ENCODE results near the gene SLC6A4. TPM values are rescaled to one million over a fixed set of nuclear protein-coding genes. Genes with fewer than 3 reads are reported as not detected.

The SLC6A4 gene
- total and polyA plus RNA-seq, 10 of the 15 experiments (the other 5 are each of a cell fraction or from before 2014, with no cell fraction given): 5.3 to 20.6 (median 10.1) TPM

DNA sequence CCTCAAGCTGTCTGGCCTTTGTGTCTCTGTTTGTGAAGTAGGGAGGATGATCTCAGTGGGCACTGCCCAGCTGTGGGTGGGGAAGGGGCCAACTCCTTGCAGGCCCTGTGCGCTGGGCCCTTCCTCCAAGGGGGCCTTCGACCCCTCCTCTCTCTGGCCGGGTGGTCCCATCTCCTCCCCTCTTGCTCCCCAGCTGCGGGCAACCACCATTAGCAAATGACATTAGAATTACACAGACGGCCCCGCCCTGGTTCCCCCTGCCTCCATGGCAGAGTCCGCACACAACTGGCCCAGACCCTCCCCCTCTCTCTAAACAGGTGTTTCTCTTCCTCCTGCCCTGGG is 2.5 kb upstream of the SLC6A4 start:
- no peaks in the 10 kb centered on the region for H4K20me1 ChIP-seq (ENCODE audit: control insufficient read depth, insufficient read depth)
- FAIRE-seq (no peak), DNase-seq (ENCODE audit: low read depth, low spot score) (no peak), ATAC-seq (no peak)
- H3K79me2 ChIP-seq (ENCODE audit: control insufficient read depth, insufficient read depth, low read length): no peaks in the 10 kb centered on the region
- H2AFZ ChIP-seq (ENCODE audit: control insufficient read depth, low read depth, low read length): no peak overlapping the region
- peaks cover 29% of the 10 kb centered on the region for H3K4me1 ChIP-seq (ENCODE audit: control insufficient read depth, insufficient read depth, low read length)
- POLR2A ChIA-PET: no interaction called here
- no peak for TF ChIP-seq NR2F1 (conservative IDR thresholded peaks at IDR 0.05)
- no peak for TF ChIP-seq STAT3 (IDR thresholded peaks at IDR 0.05; ENCODE audit: low read depth, low read length)
- no peak for TF ChIP-seq TARDBP (IDR thresholded peaks at IDR 0.05; ENCODE audit: borderline replicate concordance)
- no peak for TF ChIP-seq TCF3 (IDR thresholded peaks at IDR 0.05; ENCODE audit: borderline replicate concordance, insufficient read depth, low read depth, low read length)
- TF ChIP-seq KLF5 (IDR thresholded peaks at IDR 0.05; ENCODE audit: partially characterized antibody): no peak
- no peak for TF ChIP-seq ZNF24 (IDR thresholded peaks at IDR 0.05)
- no peaks in the 10 kb centered on the region for H3K27me3 ChIP-seq (replicated peaks in 1 of 2; ENCODE audit: control insufficient read depth in 2 of 2, insufficient read depth in 2 of 2, low read length in 1 of 2)
- no TSS peak for BruUV-seq (replicated peaks)
- no peak overlapping the region for H3K9ac ChIP-seq (ENCODE audit: control insufficient read depth, insufficient read depth, low read length)
- intact Hi-C loops (cut with micrococcal nuclease; ENCODE audit: unreplicated experiment): loop anchor here (10.0 kb wide), 1 partner anchor 97 kb away; the partner anchor contains the start of gene TMIGD1
- no peak overlapping the region; the same call in 1 of the 2 replicates for H3K4me2 ChIP-seq (ENCODE audit: control insufficient read depth, insufficient read depth)
- H3K27ac ChIP-seq (ENCODE audit: control insufficient read depth, insufficient read depth): no peak overlapping the region
- no peaks in the 10 kb centered on the region for H3K36me3 ChIP-seq (ENCODE audit: control insufficient read depth in 2 of 2, insufficient read depth in 2 of 2, low read length in 1 of 2)
- in situ Hi-C loops (cut with MboI): loop anchor here (5.0 kb wide), 1 partner anchor 111 kb away; no protein-coding TSS in a partner anchor
- H3K9me3 ChIP-seq (replicated peaks; ENCODE audit: control insufficient read depth, insufficient read depth, low read length): no peaks in the 10 kb centered on the region; the same call in 2 of the 3 replicates
- WGBS (ENCODE audit: insufficient coverage, insufficient replicate concordance, low lambda C conversion rate, missing lambda C conversion rate): 13% methylated on average over 7 of the region's 7 CpGs
- CTCF ChIA-PET: interaction anchor here (1.2 to 5.6 kb wide), 8 partner anchors 14 to 132 kb away, joined by 3 to 127 read pairs (median 11); partner anchors contain the start of gene TMIGD1
- RAD21 ChIA-PET (ENCODE audit: unreplicated experiment): interaction anchor here (1.2 kb wide), 1 partner anchor 98 kb away, joined by 3 read pairs; no protein-coding TSS in a partner anchor
- SMC1A ChIA-PET (ENCODE audit: uncharacterized antibody, unreplicated experiment): interaction anchor here (0.7 to 4.5 kb wide), 5 partner anchors 46 to 142 kb away, joined by 3 to 69 read pairs (median 7); no protein-coding TSS in a partner anchor
- no peak overlapping the region for H3K4me3 ChIP-seq
